ENCODE data around the gene BRD3OS. TPM values are rescaled to one million over a fixed set of nuclear protein-coding genes. Genes with fewer than 3 reads are reported as not detected.

Gene BRD3OS
- total and polyA plus RNA-seq, 2 donors (not counting 3 experiments of a cell fraction or from before 2014, with no cell fraction given) = 11.9 to 15.4 TPM

GRCh38 chr9:133990366-133991213 lies 34.7 kb upstream of the BRD3OS start:
- Histone ChIP-seq H4K20me1 (replicated peaks; ENCODE audit: control insufficient read depth, extremely low read depth, insufficient read depth, low read length) (no peaks in the 10 kb centered on the region), H3K4me1 (ENCODE audit: control insufficient read depth, extremely low read depth, insufficient read depth, low read length) (peaks cover 15% of the 10 kb centered on the region), H3K79me2 (ENCODE audit: control insufficient read depth, insufficient read depth, low read length) (peaks cover 59% of the 10 kb centered on the region), H3K9me1 (replicated peaks; ENCODE audit: control insufficient read depth, extremely low read depth, insufficient read depth, low read length) (no peaks in the 10 kb centered on the region), H3K9ac (replicated peaks; ENCODE audit: extremely low read depth, insufficient read depth, low read length) (peak overlapping the region; percentile 69), H3K27ac (ENCODE audit: insufficient read depth, low read depth, low read length) (peak overlapping the region; percentile 69), H3K4me2 (ENCODE audit: insufficient read depth, low read length) (peak overlapping the region; percentile 75), H3K36me3 (ENCODE audit: control insufficient read depth in 2 of 2, extremely low read depth in 1 of 2, insufficient read depth in 2 of 2, low read length in 2 of 2) (no peaks in the 10 kb centered on the region), H3K27me3 (ENCODE audit: control insufficient read depth in 2 of 2, insufficient read depth in 2 of 2, low read length in 2 of 2) (no peaks in the 10 kb centered on the region), H3K4me3 (replicated peaks in 1 of 3; ENCODE audit: insufficient read depth in 1 of 3, low read depth in 1 of 3, low read length in 3 of 3) (peak overlapping the region; percentile 51 to 67 (median 64)), H3K9me3 (replicated peaks; ENCODE audit: control insufficient read depth, insufficient read depth, low read length) (no peaks in the 10 kb centered on the region), H2AFZ (ENCODE audit: low read depth, low read length) (peak overlapping the region; percentile 30)
- POLR2A ChIA-PET = interaction anchor here (0.6 to 0.9 kb wide), 3 partner anchors 33 to 203 kb away, joined by 4 to 5 read pairs (median 4); no protein-coding TSS in a partner anchor
- TF ChIP-seq POLR2AphosphoS5 (IDR thresholded peaks at IDR 0.05; ENCODE audit: insufficient read depth, low read depth, low read length) (peak; percentile 41), CTCF (IDR thresholded peaks at IDR 0.05; ENCODE audit: extremely low read depth in 1 of 2, insufficient read depth in 1 of 2, low read depth in 1 of 2, low read length in 2 of 2) (no peak), MYC (IDR thresholded peaks at IDR 0.05; ENCODE audit: low read depth, low read length) (peak; percentile 72), JUN (IDR thresholded peaks at IDR 0.05; ENCODE audit: borderline replicate concordance, insufficient read depth, insufficient read length, low read depth) (peak; percentile 66), GATA2 (IDR thresholded peaks at IDR 0.05; ENCODE audit: insufficient read depth, insufficient read length, low read depth, low read length) (no peak), MAX (IDR thresholded peaks at IDR 0.05; ENCODE audit: insufficient read depth, insufficient read length) (peak; percentile 13), POLR2A (IDR thresholded peaks at IDR 0.05; ENCODE audit: low read depth, low read length) (no peak), FOS (IDR thresholded peaks at IDR 0.05; ENCODE audit: borderline replicate concordance, insufficient read depth, low read length) (peak; percentile 83)
- intact Hi-C loops (cut with micrococcal nuclease) (loop anchor here (2.0 to 5.0 kb wide), 3 partner anchors 30 to 143 kb away; no protein-coding TSS in a partner anchor), dilution Hi-C loops (cut with MboI; ENCODE audit: extremely low pct_ligation_motif_present, low sequenced_read_pairs) (no loop called here)
- BruUV-seq (replicated peaks) = no TSS peak
- DNase-seq (ENCODE audit: low read depth, low spot score) (peak; percentile 82), FAIRE-seq (peak; percentile 96)
- CTCF ChIA-PET = interaction anchor here (1.0 to 1.4 kb wide), 13 partner anchors 19 to 212 kb away, joined by 3 to 14 read pairs (median 4); no protein-coding TSS in a partner anchor
